HCT116 (cell line): ENCODE data around the gene RASSF6. TPM values are rescaled to one million over a fixed set of nuclear protein-coding genes. Genes with fewer than 3 reads are reported as not detected.

Experiments
- ATAC-seq: fragments of 200-7000 bp; cut with Tn5 transposase; 2 replicates; pipeline ENCODE4 v1.9.1; 2020; ENCODE audit warnings: mild to moderate bottlenecking, moderate library complexity
- BruUV-seq: library from RNA; stranded (reverse); fragments of 400-500 nt; replicated peaks from 2 replicates; lab custom pipeline; 2021; lab: Mats Ljungman, UMichigan
- CTCF ChIA-PET: fragments of 300-600 bp; sonication (Branson Sonifier 250); formaldehyde crosslinking; loops from one replicate; lab custom pipeline; 2021; ENCODE audit warnings: antibody characterized with exemption; lab: Charles Lee
- POLR2A ChIA-PET: fragments of 300-600, 350-600 bp; sonication (Branson Sonifier 250); formaldehyde crosslinking; loops from one replicate; lab custom pipeline; 2021; ENCODE audit warnings: antibody characterized with exemption; lab: Charles Lee
- RAD21 ChIA-PET, 2 experiments: fragments of 300-600 bp; sonication (Branson Sonifier 250); formaldehyde crosslinking; loops; one replicate each; lab custom pipeline; 2023; ENCODE audit warnings: low total read pairs in 2 of 2; ENCODE audit not compliant: uncharacterized antibody in 2 of 2, unreplicated experiment in 2 of 2, low non-redundant PET in 1 of 2; lab: Charles Lee
- DNase-seq: peaks from one replicate; pipeline ENCODE4 v3.0.0-alpha.2; 2010; ENCODE audit warnings: low read depth, low spot score
- H2AFZ ChIP-seq: fragments of 200-600 bp; shearing (Covaris generic), sonication (generic); 2 replicates; pipeline ENCODE4 v1.6.1; 2017; ENCODE audit warnings: low read depth, mixed run types, mixed read lengths, antibody characterized with exemption, low read length; ENCODE audit not compliant: poor library complexity, severe bottlenecking
- H3K27ac ChIP-seq: 2 replicates; pipeline ENCODE4 v1.5.1; 2012; ENCODE audit warnings: low read depth, low read length
- H3K27me3 ChIP-seq: fragments of 200-600 bp; sonication (generic); 2 replicates; pipeline ENCODE4 v1.6.1; 2016; ENCODE audit warnings: mixed run types, low read length, mixed read lengths; ENCODE audit not compliant: insufficient read depth
- H3K36me3 ChIP-seq, 2 experiments: fragments of 200-500 bp in 1 of 2; fragments of 200-600 bp in 1 of 2; sonication (Bioruptor generic) in 1 of 2; sonication (generic) in 1 of 2; 2 replicates each; pipeline versions ENCODE4 v1.5.1 to v1.6.1; 2014 to 2016; ENCODE audit warnings: low read length in 2 of 2, inconsistent platforms in 1 of 2, mixed read lengths in 1 of 2, mixed run types in 1 of 2; ENCODE audit not compliant: insufficient read depth in 2 of 2, control insufficient read depth in 1 of 2
- H3K4me1 ChIP-seq, 2 experiments: fragments of 200-600 bp in 1 of 2; sonication (generic) in 1 of 2; 2 replicates each; pipeline versions ENCODE4 v1.5.1 to v1.6.1; 2012 to 2017; ENCODE audit warnings: low read length in 2 of 2, inconsistent platforms in 1 of 2, mild to moderate bottlenecking in 1 of 2, mixed read lengths in 1 of 2, mixed run types in 1 of 2, moderate library complexity in 1 of 2; ENCODE audit not compliant: insufficient read depth in 2 of 2, control insufficient read depth in 1 of 2
- H3K4me2 ChIP-seq: fragments of 200-600 bp; sonication (generic); 2 replicates; pipeline ENCODE4 v1.6.1; 2017; ENCODE audit warnings: mixed run types, low read length, mixed read lengths
- H3K4me3 ChIP-seq, 2 experiments: fragments of 200-600 bp in 1 of 2; sonication (generic) in 1 of 2; replicated peaks in 1 of 2; 2 replicates each; pipeline ENCODE4 v1.5.1; 2011 to 2016; ENCODE audit warnings: low read length in 2 of 2, control low read depth in 1 of 2, low read depth in 1 of 2, mild to moderate bottlenecking in 1 of 2, mixed read lengths in 1 of 2, mixed run types in 1 of 2
- H3K79me2 ChIP-seq: fragments of 200-600 bp; sonication (generic); 2 replicates; pipeline ENCODE4 v1.6.1; 2017; ENCODE audit warnings: mild to moderate bottlenecking, mixed run types, low read length, moderate library complexity, mixed read lengths; ENCODE audit not compliant: insufficient read depth
- H3K9ac ChIP-seq: fragments of 200-600 bp; sonication (generic); 2 replicates; pipeline ENCODE4 v1.6.1; 2016; ENCODE audit warnings: low read length, mixed read lengths
- H3K9me2 ChIP-seq: fragments of 200-600 bp; sonication (generic), shearing (Covaris generic); 2 replicates; pipeline ENCODE4 v1.6.1; 2017; ENCODE audit warnings: mixed run types, mild to moderate bottlenecking, moderate library complexity; ENCODE audit not compliant: insufficient read depth
- H3K9me3 ChIP-seq, 2 experiments: fragments of 200-500 bp in 1 of 2; fragments of 200-600 bp in 1 of 2; sonication (Bioruptor generic) in 1 of 2; sonication (generic) in 1 of 2; 2 replicates each; pipeline ENCODE4 v1.6.1; 2014 to 2017; ENCODE audit warnings: low read length in 2 of 2, mixed read lengths in 2 of 2, inconsistent platforms in 1 of 2, low read depth in 1 of 2, mild to moderate bottlenecking in 1 of 2, mixed run types in 1 of 2, moderate library complexity in 1 of 2; ENCODE audit not compliant: control insufficient read depth in 1 of 2, insufficient read depth in 1 of 2
- H4K20me1 ChIP-seq: fragments of 200-600 bp; sonication (generic), shearing (Covaris generic); 2 replicates; pipeline ENCODE4 v1.6.1; 2017; ENCODE audit warnings: mixed run types, mild to moderate bottlenecking, moderate library complexity; ENCODE audit not compliant: insufficient read depth
- CTCF ChIP-seq, 3 experiments: fragments of 200-600 bp in 1 of 3; sonication (generic) in 1 of 3; IDR thresholded peaks in 2 of 3; conservative IDR thresholded peaks in 1 of 3; 2 replicates each; pipeline ENCODE4 v1.5.1; 2012 to 2017; ENCODE audit warnings: low read depth in 2 of 3, low read length in 2 of 3, antibody characterized with exemption in 1 of 3, borderline replicate concordance in 1 of 3, control low read depth in 1 of 3, mild to moderate bottlenecking in 1 of 3, mixed read lengths in 1 of 3, mixed run types in 1 of 3, moderate library complexity in 1 of 3; ENCODE audit not compliant: insufficient read depth in 1 of 3
- ELF1 ChIP-seq: IDR thresholded peaks from 2 replicates; pipeline ENCODE4 v1.6.1; 2012; ENCODE audit warnings: low read depth, borderline replicate concordance
- EZH2 ChIP-seq: fragments of 200-600 bp; sonication (generic); IDR thresholded peaks from 2 replicates; pipeline ENCODE4 v1.6.1; 2017; ENCODE audit warnings: antibody characterized with exemption, mixed run types
- EZH2phosphoT487 ChIP-seq: fragments of 200-600 bp; IDR thresholded peaks from 2 replicates; pipeline ENCODE4 v1.6.1; 2018; ENCODE audit warnings: antibody characterized with exemption, borderline replicate concordance
- FOSL1 ChIP-seq: IDR thresholded peaks from 2 replicates; pipeline ENCODE4 v1.6.1; 2012; ENCODE audit warnings: low read depth
- JUND ChIP-seq: IDR thresholded peaks from 2 replicates; pipeline ENCODE4 v1.6.1; 2012
- POLR2A ChIP-seq: IDR thresholded peaks from 2 replicates; pipeline ENCODE4 v1.7.0; 2011; ENCODE audit warnings: borderline replicate concordance; ENCODE audit not compliant: insufficient read depth, insufficient read length; ENCODE audit errors: extremely low read depth
- SP1 ChIP-seq: IDR thresholded peaks from 2 replicates; pipeline ENCODE4 v1.6.1; 2012; ENCODE audit warnings: low read depth
- intact Hi-C: fragments of 100-400 bp; cut with micrococcal nuclease; formaldehyde crosslinking; loops from 2 replicates; pipeline ENCODE4 v1.10.0; 2022
- total RNA-seq: library from RNA; stranded (reverse); gene quantifications from one replicate; pipeline ENCODE4 v1.2.1, GENCODE V29; 2021; ENCODE audit not compliant: unreplicated experiment

The RASSF6 gene
- total RNA-seq, 1 experiment from 2014 or later: 1.1 TPM

GRCh38 chr4:73586040-73586439 lies 34.2 kb downstream of the RASSF6 start:
- Histone ChIP-seq H3K4me3 (no peak overlapping the region), H3K27ac (no peak overlapping the region), H3K36me3 (no peaks in the 10 kb centered on the region), H3K4me2 (no peak overlapping the region), H4K20me1 (no peaks in the 10 kb centered on the region), H3K4me1 (no peaks in the 10 kb centered on the region), H3K27me3 (no peaks in the 10 kb centered on the region), H3K79me2 (no peaks in the 10 kb centered on the region), H2AFZ (no peak overlapping the region), H3K9me3 (no peaks in the 10 kb centered on the region), H3K9ac (no peak overlapping the region), H3K9me2 (no peaks in the 10 kb centered on the region)
- no peak for DNase-seq
- ChIA-PET CTCF (interaction anchor here (1.5 to 2.9 kb wide), 4 partner anchors 8 to 68 kb away, joined by 4 to 11 read pairs (median 7); no protein-coding TSS in a partner anchor), RAD21 (no interaction called here), POLR2A (no interaction called here)
- no peak for ATAC-seq
- no TSS peak for BruUV-seq
- intact Hi-C loops: no loop called here
- TF ChIP-seq JUND: no peak
- no peak for TF ChIP-seq SP1
- TF ChIP-seq POLR2A: no peak
- TF ChIP-seq ELF1: no peak
- no peak for TF ChIP-seq FOSL1
- no peak for TF ChIP-seq EZH2
- no peak for TF ChIP-seq CTCF (IDR thresholded peaks at IDR 0.05 in 2 of 3, conservative IDR thresholded peaks at IDR 0.05 in 1 of 3; ENCODE audit: borderline replicate concordance in 1 of 3, insufficient read depth in 1 of 3, low read depth in 2 of 3, low read length in 2 of 3)

GRCh38 chr4:73585345-73585744 lies 34.9 kb downstream of the RASSF6 start:
- Histone ChIP-seq H3K9me2 (no peaks in the 10 kb centered on the region), H3K27ac (no peak overlapping the region), H3K4me2 (no peak overlapping the region), H4K20me1 (no peaks in the 10 kb centered on the region), H3K36me3 (no peaks in the 10 kb centered on the region), H3K9ac (no peak overlapping the region), H2AFZ (no peak overlapping the region), H3K27me3 (no peaks in the 10 kb centered on the region), H3K79me2 (no peaks in the 10 kb centered on the region), H3K9me3 (no peaks in the 10 kb centered on the region), H3K4me3 (no peak overlapping the region), H3K4me1 (no peaks in the 10 kb centered on the region)
- DNase-seq: no peak
- no peak for ATAC-seq
- POLR2A ChIA-PET: no interaction called here
- CTCF ChIA-PET: interaction anchor here (1.5 to 2.9 kb wide), 4 partner anchors 8 to 68 kb away, joined by 4 to 11 read pairs (median 7); no protein-coding TSS in a partner anchor
- TF ChIP-seq EZH2phosphoT487 (no peak), POLR2A (no peak)
- RAD21 ChIA-PET: no interaction called here
- intact Hi-C loops: no loop called here
- BruUV-seq: no TSS peak
